B cell (primary cell): ENCODE data around the gene DDOST. TPM values are rescaled to one million over a fixed set of nuclear protein-coding genes. Genes with fewer than 3 reads are reported as not detected.
A peak's percentile ranks its signal among the peaks of the same experiment; 100 is the strongest.

Experiments used
- ATAC-seq: fragments of 200-7000 bp; cut with Tn5 transposase; one replicate; pipeline ENCODE4 v1.10.0; 2021; ENCODE audit warnings: low read depth, mild to moderate bottlenecking, moderate number of reproducible peaks, moderate library complexity
- CTCF ChIA-PET: fragments of 350-600 bp; sonication (Branson Sonifier 250); formaldehyde crosslinking; loops from one replicate; lab custom pipeline; 2021; ENCODE audit warnings: antibody characterized with exemption, inconsistent platforms; lab: Charles Lee
- POLR2A ChIA-PET: fragments of 350-600 bp; sonication (Branson Sonifier 250); formaldehyde crosslinking; loops from one replicate; lab custom pipeline; 2021; ENCODE audit warnings: antibody characterized with exemption; lab: Charles Lee
- DNase-seq: peaks from one replicate; pipeline ENCODE4 v3.0.0; 2013
- H2AFZ ChIP-seq: 2 replicates; pipeline ENCODE4 v1.6.1; 2012; ENCODE audit warnings: mild to moderate bottlenecking, low read depth, low read length; ENCODE audit not compliant: insufficient read depth, poor library complexity, severe bottlenecking
- H3K27ac ChIP-seq, 2 donors: 1 replicate in 1 of 2; 2 replicates in 1 of 2; pipeline ENCODE4 v1.5.1; 2012 to 2013; ENCODE audit warnings: low read length in 2 of 2, mild to moderate bottlenecking in 2 of 2, moderate library complexity in 1 of 2
- H3K27me3 ChIP-seq, 4 experiments: fragments of 200-600 bp in 1 of 4; sonication (generic) in 1 of 4; replicated peaks in 1 of 4; 1 replicate in 2 of 4; 2 replicates in 2 of 4; pipeline versions ENCODE4 v1.6.1 to v1.7.0; 2013 to 2016; ENCODE audit warnings: low read length in 3 of 4, mild to moderate bottlenecking in 2 of 4, mixed read lengths in 1 of 4, moderate library complexity in 1 of 4; ENCODE audit not compliant: insufficient read depth in 4 of 4, control insufficient read depth in 3 of 4; ENCODE audit errors: control extremely low read depth in 1 of 4
- H3K36me3 ChIP-seq, 2 experiments: replicated peaks in 1 of 2; 1 replicate in 1 of 2; 2 replicates in 1 of 2; pipeline versions ENCODE4 v1.6.1 to v1.7.1; 2013; ENCODE audit warnings: low read length in 1 of 2; ENCODE audit not compliant: insufficient read depth in 2 of 2, control insufficient read depth in 1 of 2; ENCODE audit errors: control extremely low read depth in 1 of 2, extremely low read depth in 1 of 2
- H3K4me1 ChIP-seq, 2 donors: fragments of 200-600 bp in 1 of 2; sonication (generic) in 1 of 2; 1 replicate in 1 of 2; 2 replicates in 1 of 2; pipeline versions ENCODE4 v1.5.1 to v1.6.1; 2013 to 2017; ENCODE audit warnings: low read length in 2 of 2; ENCODE audit not compliant: control insufficient read depth in 2 of 2, insufficient read depth in 2 of 2
- H3K4me2 ChIP-seq: replicated peaks from 2 replicates; pipeline ENCODE3; 2012; ENCODE audit warnings: mild to moderate bottlenecking, low read depth, low read length; ENCODE audit not compliant: poor library complexity, severe bottlenecking
- H3K4me3 ChIP-seq, 5 experiments: fragments of 200-600 bp in 1 of 5; sonication (generic) in 1 of 5; 1 replicate in 3 of 5; 2 replicates in 2 of 5; pipeline versions ENCODE4 v1.5.1 to v1.7.0; 2011 to 2016; ENCODE audit warnings: low read length in 4 of 5, mild to moderate bottlenecking in 4 of 5, low read depth in 2 of 5, control low read depth in 1 of 5, moderate library complexity in 1 of 5; ENCODE audit not compliant: insufficient read depth in 1 of 5; ENCODE audit errors: control extremely low read depth in 1 of 5, extremely low read depth in 1 of 5
- H3K79me2 ChIP-seq: fragments of 200-600 bp; sonication (generic); one replicate; pipeline ENCODE4 v1.6.0; 2016; ENCODE audit warnings: low read length; ENCODE audit not compliant: control insufficient read depth, insufficient read depth
- H3K9ac ChIP-seq: fragments of 200-600 bp; sonication (generic); 2 replicates; pipeline ENCODE4 v1.6.1; 2017; ENCODE audit warnings: mild to moderate bottlenecking, low read length, moderate library complexity
- H3K9me3 ChIP-seq, 3 donors: one replicate each; pipeline versions ENCODE4 v1.6.1 to v1.7.1; 2013; ENCODE audit warnings: low read length in 2 of 3; ENCODE audit not compliant: control insufficient read depth in 2 of 3, insufficient read depth in 1 of 3; ENCODE audit errors: control extremely low read depth in 1 of 3
- H4K20me1 ChIP-seq: 2 replicates; pipeline ENCODE4 v1.6.0; 2012; ENCODE audit warnings: mild to moderate bottlenecking, low read length; ENCODE audit not compliant: insufficient read depth, control insufficient read depth, poor library complexity, severe bottlenecking
- H3K27ac Mint-ChIP-seq: one replicate; pipeline ENCODE4 v1.8.0; 2021; ENCODE audit warnings: mixed read lengths
- H3K27me3 Mint-ChIP-seq: one replicate; pipeline ENCODE4 v1.8.0; 2021; ENCODE audit warnings: mixed read lengths
- H3K4me1 Mint-ChIP-seq: one replicate; pipeline ENCODE4 v1.8.0; 2021; ENCODE audit warnings: mixed read lengths
- H3K4me3 Mint-ChIP-seq: one replicate; pipeline ENCODE4 v1.8.0; 2021; ENCODE audit warnings: mixed read lengths
- H3K9me3 Mint-ChIP-seq: one replicate; pipeline ENCODE4 v1.8.0; 2022; ENCODE audit warnings: mixed read lengths; ENCODE audit not compliant: insufficient read depth
- CTCF ChIP-seq: fragments of 200-600 bp; IDR thresholded peaks from one replicate; pipeline ENCODE4 v1.8.0; 2022; ENCODE audit warnings: antibody characterized with exemption, mild to moderate bottlenecking
- EZH2 ChIP-seq: IDR thresholded peaks from 2 replicates; pipeline ENCODE4 v1.6.1; 2012; ENCODE audit warnings: borderline replicate concordance, low read depth, mild to moderate bottlenecking, moderate library complexity, low read length; ENCODE audit not compliant: insufficient read depth, poor library complexity, severe bottlenecking
- WGBS: methylation state at CpG from one replicate; pipeline ENCODE4 v1.1.5; 2013; ENCODE audit warnings: missing lambda C conversion rate; ENCODE audit not compliant: insufficient coverage; 5-methylcytosine and 5-hydroxymethylcytosine counted together
- intact Hi-C: fragments of 100-400 bp; cut with micrococcal nuclease; formaldehyde crosslinking; loops from one replicate; pipeline ENCODE4 v1.10.0; 2022
- polyA plus RNA-seq: library from polyadenylated mRNA; depleted of rRNA; stranded (reverse); fragments of >200 nt; gene quantifications from 2 replicates; pipeline ENCODE4 v1.2.3, GENCODE V29; 2012
- total RNA-seq, 2 donors: library from RNA; stranded (reverse); fragments of 120-200 nt in 1 of 2; gene quantifications; 1 replicate in 1 of 2; 2 replicates in 1 of 2; pipeline versions ENCODE4 v1.2.3 to v1.2.4, GENCODE V29; 2013 to 2022

The DDOST gene
- total and polyA plus RNA-seq, 2 donors (not counting 1 experiment from before 2014, with no cell fraction given) = 73.5 to 99.2 TPM

DNA sequence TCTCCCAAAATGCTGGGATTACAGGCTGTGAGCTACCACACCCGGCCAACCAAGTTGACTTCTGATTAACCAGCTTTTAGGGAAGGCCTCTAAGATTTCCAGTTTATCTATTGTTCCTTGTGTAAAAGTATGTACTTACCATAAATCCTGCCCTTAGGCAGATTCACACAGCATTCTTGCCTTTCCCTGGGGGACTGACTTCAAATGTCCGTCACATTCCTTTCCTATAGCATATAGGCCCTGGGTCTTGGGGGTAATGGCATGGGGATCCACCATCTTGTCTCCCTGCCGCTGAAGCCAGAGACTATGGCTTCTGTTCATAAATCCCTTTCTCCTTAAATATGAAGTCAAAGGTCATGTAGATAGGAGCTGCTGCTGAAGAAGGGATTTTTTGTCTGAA lies 28.8 kb downstream of the DDOST start:
- ChIA-PET POLR2A (no interaction called here), CTCF (interaction anchor here (0.6 to 3.2 kb wide), 8 partner anchors 8 to 110 kb away, joined by 3 to 21 read pairs (median 6); partner anchors contain the start of gene DDOST)
- Histone ChIP-seq H4K20me1 (no peaks in the 10 kb centered on the region), H3K4me3 (no peak overlapping the region), H3K27ac (no peak overlapping the region), H3K9me3 (no peaks in the 10 kb centered on the region), H3K9ac (no peak overlapping the region), H3K4me1 (peaks cover 8 to 16% of the 10 kb centered on the region in 2 donors), H3K79me2 (no peaks in the 10 kb centered on the region), H3K27me3 (peaks cover 0 to 3% (median 0%) of the 10 kb centered on the region in 4 experiments), H3K4me2 (no peak overlapping the region), H3K36me3 (no peaks in the 10 kb centered on the region), H2AFZ (no peak overlapping the region)
- Mint-ChIP-seq H3K9me3 (peaks cover 8% of the 10 kb centered on the region), H3K4me1 (peaks cover 14% of the 10 kb centered on the region), H3K27ac (peak overlapping the region; percentile 76), H3K4me3 (peak overlapping the region; percentile 80), H3K27me3 (peaks cover 7% of the 10 kb centered on the region)
- no peak for DNase-seq
- WGBS = 100% methylated on average over 1 of the region's 3 CpGs
- ATAC-seq = no peak
- intact Hi-C loops = loop anchor here (5.0 kb wide), 2 partner anchors 715 to 1820 kb away; partner anchors contain the start of gene ZBTB40
- TF ChIP-seq EZH2 = no peak
- TF ChIP-seq CTCF = no peak

DNA sequence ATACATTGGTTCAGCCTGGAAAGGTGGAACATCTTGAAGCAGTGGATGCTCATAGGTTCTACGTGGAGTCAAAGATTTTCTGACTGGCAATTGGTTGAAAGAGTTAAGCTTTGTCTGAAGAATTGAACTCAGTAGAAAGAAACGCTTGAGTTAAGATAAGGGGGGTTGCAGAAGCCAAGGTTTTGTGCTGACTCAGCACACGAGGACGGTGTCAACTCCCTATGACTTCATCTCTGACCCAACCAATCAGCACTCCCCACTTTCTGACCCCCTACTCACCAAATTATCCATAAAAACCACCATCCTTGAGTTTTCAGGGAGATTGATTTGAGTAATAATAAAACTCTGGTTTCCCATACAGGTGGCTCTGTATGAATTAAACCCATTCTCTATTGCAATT lies 30.4 kb downstream of the DDOST start:
- Mint-ChIP-seq H3K27ac (no peak overlapping the region), H3K27me3 (peaks cover 20% of the 10 kb centered on the region), H3K4me3 (no peak overlapping the region), H3K4me1 (peaks cover 14% of the 10 kb centered on the region), H3K9me3 (peaks cover 8% of the 10 kb centered on the region)
- H3K36me3 ChIP-seq = no peaks in the 10 kb centered on the region
- ATAC-seq = no peak
- TF ChIP-seq EZH2 (no peak), CTCF (no peak)
- CTCF ChIA-PET = interaction anchor here (0.6 to 1.8 kb wide), 6 partner anchors 9 to 582 kb away, joined by 3 to 12 read pairs (median 4); partner anchors contain the start of gene DDOST
- no peaks in the 10 kb centered on the region for H4K20me1 ChIP-seq
- peaks cover 0 to 4% (median 0%) of the 10 kb centered on the region in 4 experiments for H3K27me3 ChIP-seq
- WGBS = 73% methylated on average over 1 of the region's 4 CpGs
- H3K4me1 ChIP-seq = peaks cover 8 to 16% of the 10 kb centered on the region in 2 donors
- H3K9me3 ChIP-seq = no peaks in the 10 kb centered on the region
- H3K4me3 ChIP-seq = no peak overlapping the region
- POLR2A ChIA-PET = no interaction called here
- no peak overlapping the region for H2AFZ ChIP-seq
- H3K79me2 ChIP-seq = no peaks in the 10 kb centered on the region
- no peak overlapping the region for H3K4me2 ChIP-seq
- H3K27ac ChIP-seq = no peak overlapping the region
- intact Hi-C loops = loop anchor here (5.0 kb wide), 2 partner anchors 713 to 1822 kb away; partner anchors contain the start of gene ZBTB40
- no peak overlapping the region for H3K9ac ChIP-seq
- DNase-seq = no peak
